Heart left ventricle (tissue), 13 donors: ENCODE data around the gene HAGHL.

Experiments used
- POLR2A ChIP-seq, 2 donors: fragments of 450-650 bp; IDR thresholded peaks; one replicate each; pipeline ENCODE4 v1.6.1; 2017; ENCODE audit warnings: antibody characterized with exemption in 2 of 2, mild to moderate bottlenecking in 2 of 2, moderate library complexity in 2 of 2
- TF ChIP-seq, protein P1 (sequence below), 12 donors: fragments of 200-600 bp; sonication (generic) in 4 of 12; IDR thresholded peaks; one replicate each; pipeline versions ENCODE4 v1.5.0 to v1.8.0; 2018 to 2022; ENCODE audit warnings: antibody characterized with exemption in 12 of 12, mild to moderate bottlenecking in 5 of 12
- donor health status: ischemic (EF 13 %, LVEDD 7.1; RV severe dilation, severe dysfunction).
- donor health status: DM: no; HTN: yes; CAD: no.
- donor health status: DM: no; HTN: no; CAD: no.
- donor health status: ischemic (EF 25% LVEDD 6.9; RV normal size, moderate dysfunction).
- donor health status: ischemic (EF 25% LVEDD 5.7; RV mildly dilated, moderate dysfunction).
- donor health status: ischemic (EF 35%, LVEDD 5.7; RV mildly dilated, moderate dysfunction).
- donor health status: nonischemic (EF 11% LVEDD 7.7; RV severe dilation, severe dysfunction).
- donor health status: DM: yes; HTN: yes; CAD: no.
- donor health status: PGD.
- donor health status: ischemic (EF 29% LVEDD 5.4; RV normal size, mild dysfunction).
- donor health status: nonischemic (EF 23%, LVEDD 6.1; RV moderate dilation, normal function).

DNA sequence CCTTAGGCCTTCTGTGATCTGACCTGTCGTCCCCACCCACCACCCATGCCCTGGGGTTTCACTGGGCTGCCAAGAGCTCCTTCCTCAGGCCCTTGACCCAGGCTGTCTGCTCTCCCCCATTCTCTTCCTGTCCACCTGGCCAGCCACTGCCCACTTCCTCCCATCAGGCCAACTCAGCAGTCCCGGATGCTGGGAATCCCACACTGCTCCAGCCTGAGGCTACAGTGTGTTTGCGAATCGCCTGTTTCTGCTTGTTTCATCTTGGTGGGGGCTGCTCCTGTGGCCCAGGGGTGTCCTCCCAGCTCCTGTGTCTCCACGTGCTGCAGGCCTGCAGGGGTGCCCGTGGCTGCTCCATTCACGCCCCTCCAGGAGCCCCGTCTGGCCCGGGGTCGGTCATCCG, 12.8 kb upstream of the HAGHL start:
- TF ChIP-seq, protein P1, sequence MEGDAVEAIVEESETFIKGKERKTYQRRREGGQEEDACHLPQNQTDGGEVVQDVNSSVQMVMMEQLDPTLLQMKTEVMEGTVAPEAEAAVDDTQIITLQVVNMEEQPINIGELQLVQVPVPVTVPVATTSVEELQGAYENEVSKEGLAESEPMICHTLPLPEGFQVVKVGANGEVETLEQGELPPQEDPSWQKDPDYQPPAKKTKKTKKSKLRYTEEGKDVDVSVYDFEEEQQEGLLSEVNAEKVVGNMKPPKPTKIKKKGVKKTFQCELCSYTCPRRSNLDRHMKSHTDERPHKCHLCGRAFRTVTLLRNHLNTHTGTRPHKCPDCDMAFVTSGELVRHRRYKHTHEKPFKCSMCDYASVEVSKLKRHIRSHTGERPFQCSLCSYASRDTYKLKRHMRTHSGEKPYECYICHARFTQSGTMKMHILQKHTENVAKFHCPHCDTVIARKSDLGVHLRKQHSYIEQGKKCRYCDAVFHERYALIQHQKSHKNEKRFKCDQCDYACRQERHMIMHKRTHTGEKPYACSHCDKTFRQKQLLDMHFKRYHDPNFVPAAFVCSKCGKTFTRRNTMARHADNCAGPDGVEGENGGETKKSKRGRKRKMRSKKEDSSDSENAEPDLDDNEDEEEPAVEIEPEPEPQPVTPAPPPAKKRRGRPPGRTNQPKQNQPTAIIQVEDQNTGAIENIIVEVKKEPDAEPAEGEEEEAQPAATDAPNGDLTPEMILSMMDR (IDR thresholded peaks at IDR 0.05) = no peak
- TF ChIP-seq POLR2A (IDR thresholded peaks at IDR 0.05) = no peak
